ENCODE results near the gene PCSK1. TPM values are rescaled to one million over a fixed set of nuclear protein-coding genes. Genes with fewer than 3 reads are reported as not detected.

The PCSK1 gene
- total RNA-seq, 1 experiment from 2014 or later = not detected

- no peak overlapping the region for H3K27ac ChIP-seq (ENCODE audit: low read length)
- intact Hi-C loops (cut with micrococcal nuclease; ENCODE audit: unreplicated experiment) (no loop called here), in situ Hi-C loops (cut with HindIII; ENCODE audit: low pct_unique_long_range_greater_than_20kb, low sequenced_read_pairs) (no loop called here)
- CTCF ChIA-PET = no interaction called here
- ATAC-seq = no peak
- BruUV-seq (replicated peaks) = no TSS peak
- POLR2A ChIA-PET = no interaction called here
- H3K36me3 ChIP-seq (ENCODE audit: control insufficient read depth, insufficient read depth, low read length) = no peaks in the 10 kb centered on the region
- DNase-seq (ENCODE audit: low read depth, low spot score) = no peak
- TF ChIP-seq CTCF (IDR thresholded peaks at IDR 0.05) = no peak
- no peak for TF ChIP-seq TCF7L2 (IDR thresholded peaks at IDR 0.05; ENCODE audit: low read depth, low read length)
- TF ChIP-seq POLR2AphosphoS5 (IDR thresholded peaks at IDR 0.05; ENCODE audit: low read depth, low read length) = no peak
- no peak for TF ChIP-seq SIN3A (IDR thresholded peaks at IDR 0.05; ENCODE audit: borderline replicate concordance, insufficient read depth, low read depth, low read length)
- no peak for TF ChIP-seq REST (IDR thresholded peaks at IDR 0.05; ENCODE audit: insufficient read depth in 1 of 2, low read depth in 2 of 2, low read length in 1 of 2)
- no peak overlapping the region for H3K4me3 ChIP-seq (ENCODE audit: low read depth in 2 of 2, low read length in 2 of 2)
- no peaks in the 10 kb centered on the region for H3K4me1 ChIP-seq (ENCODE audit: control insufficient read depth, insufficient read depth, low read length)
- no peaks in the 10 kb centered on the region for H3K9me3 ChIP-seq (ENCODE audit: control insufficient read depth, insufficient read depth, low read depth, low read length)
- H3K27me3 ChIP-seq (ENCODE audit: control insufficient read depth, insufficient read depth, low read length) = peaks cover 19% of the 10 kb centered on the region
These were observed 47.5 kb downstream of the PCSK1 start for GRCh38 chr5:96385538-96385937.

- DNase-seq (ENCODE audit: low read depth, low spot score) = peak; percentile 86
- peak; percentile 80; the same call in 1 of the 2 replicates for ATAC-seq
- H3K27me3 ChIP-seq (ENCODE audit: control insufficient read depth, insufficient read depth, low read length) = peaks cover 20% of the 10 kb centered on the region
- H3K9me3 ChIP-seq (ENCODE audit: control insufficient read depth, insufficient read depth, low read depth, low read length) = no peaks in the 10 kb centered on the region
- no peak overlapping the region for H3K4me3 ChIP-seq (ENCODE audit: low read depth in 2 of 2, low read length in 2 of 2)
- in situ Hi-C loops (cut with HindIII; ENCODE audit: low pct_unique_long_range_greater_than_20kb, low sequenced_read_pairs) = no loop called here
- no peak overlapping the region for H3K27ac ChIP-seq (ENCODE audit: low read length)
- H3K36me3 ChIP-seq (ENCODE audit: control insufficient read depth, insufficient read depth, low read length) = no peaks in the 10 kb centered on the region
- POLR2A ChIA-PET = no interaction called here
- no peaks in the 10 kb centered on the region for H3K4me1 ChIP-seq (ENCODE audit: control insufficient read depth, insufficient read depth, low read length)
- intact Hi-C loops (cut with micrococcal nuclease; ENCODE audit: unreplicated experiment) = no loop called here
- no TSS peak for BruUV-seq (replicated peaks)
- CTCF ChIA-PET = no interaction called here
- TF ChIP-seq TCF7L2 (IDR thresholded peaks at IDR 0.05; ENCODE audit: low read depth, low read length) (no peak), CTCF (IDR thresholded peaks at IDR 0.05) (no peak), SIN3A (IDR thresholded peaks at IDR 0.05; ENCODE audit: borderline replicate concordance, insufficient read depth, low read depth, low read length) (no peak), POLR2AphosphoS5 (IDR thresholded peaks at IDR 0.05; ENCODE audit: low read depth, low read length) (no peak)
These were observed 48.7 kb downstream of the PCSK1 start for GRCh38 chr5:96384353-96384752.

All from Panc1 (cell line).